ENCODE results near the gene AKAP13.
"Not testable (repeated sequence)": the region's sequence is repeated elsewhere in the genome, so short reads cannot be mapped to it uniquely, and the experiment has no call there.

GRCh38 chr15:85344653-85345114 lies 35.7 kb upstream of the AKAP13 start:
- TF ChIP-seq CTCF, POLR2A (IDR thresholded peaks at IDR 0.05): not testable (repeated sequence)

Data from breast epithelium (tissue), 3 donors.